OCI-LY3 (cell line): ENCODE results near the gene CYP26C1.

ENCODE experiments used
- EZH2phosphoT487 ChIP-seq: fragments of 200-600 bp; shearing (Covaris generic); IDR thresholded peaks from 2 replicates; pipeline ENCODE4 v1.6.1; 2018; ENCODE audit warnings: antibody characterized with exemption, mixed run types, low read depth
- TF ChIP-seq, protein P1 (sequence below): fragments of 200-600, 300-600 bp; sonication (generic); IDR thresholded peaks from 2 replicates; pipeline ENCODE4 v1.5.1; 2014; ENCODE audit warnings: antibody characterized with exemption, low read length, low read depth

- TF ChIP-seq, protein P1, sequence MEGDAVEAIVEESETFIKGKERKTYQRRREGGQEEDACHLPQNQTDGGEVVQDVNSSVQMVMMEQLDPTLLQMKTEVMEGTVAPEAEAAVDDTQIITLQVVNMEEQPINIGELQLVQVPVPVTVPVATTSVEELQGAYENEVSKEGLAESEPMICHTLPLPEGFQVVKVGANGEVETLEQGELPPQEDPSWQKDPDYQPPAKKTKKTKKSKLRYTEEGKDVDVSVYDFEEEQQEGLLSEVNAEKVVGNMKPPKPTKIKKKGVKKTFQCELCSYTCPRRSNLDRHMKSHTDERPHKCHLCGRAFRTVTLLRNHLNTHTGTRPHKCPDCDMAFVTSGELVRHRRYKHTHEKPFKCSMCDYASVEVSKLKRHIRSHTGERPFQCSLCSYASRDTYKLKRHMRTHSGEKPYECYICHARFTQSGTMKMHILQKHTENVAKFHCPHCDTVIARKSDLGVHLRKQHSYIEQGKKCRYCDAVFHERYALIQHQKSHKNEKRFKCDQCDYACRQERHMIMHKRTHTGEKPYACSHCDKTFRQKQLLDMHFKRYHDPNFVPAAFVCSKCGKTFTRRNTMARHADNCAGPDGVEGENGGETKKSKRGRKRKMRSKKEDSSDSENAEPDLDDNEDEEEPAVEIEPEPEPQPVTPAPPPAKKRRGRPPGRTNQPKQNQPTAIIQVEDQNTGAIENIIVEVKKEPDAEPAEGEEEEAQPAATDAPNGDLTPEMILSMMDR: no peak
- TF ChIP-seq EZH2phosphoT487: no peak
Observed at GRCh38 chr10:93071674-93072224, 11.2 kb downstream of the CYP26C1 start.
